Stimulated activated CD8-positive, alpha-beta memory T cell treated with anti-CD3 and anti-CD28 coated beads, Interleukin-7, amount 100 ng/mL, for 4 hours (primary cell): ENCODE data around the gene GAD1.

Experiments used
- DNase-seq, 2 donors: peaks; one replicate each; pipeline ENCODE4 v3.0.0-alpha.2; 2020; ENCODE audit warnings: low read depth in 2 of 2

GAD1 gene

GRCh38 chr2:170846314-170846713 is 29.6 kb downstream of the GAD1 start:
- DNase-seq: no peak

- DNase-seq: no peak
These were observed 31.0 kb downstream of the GAD1 start for GRCh38 chr2:170847716-170848115.

GRCh38 chr2:170848587-170848986 is 31.9 kb downstream of the GAD1 start:
- DNase-seq: no peak

- DNase-seq: no peak
These were observed 33.6 kb downstream of the GAD1 start for GRCh38 chr2:170850251-170850650.

- DNase-seq: no peak
These were observed 34.9 kb downstream of the GAD1 start for GRCh38 chr2:170851635-170852034.

- no peak for DNase-seq
These were observed 39.4 kb downstream of the GAD1 start for GRCh38 chr2:170856066-170856465.

- DNase-seq: no peak
These were observed 45.7 kb downstream of the GAD1 start for GRCh38 chr2:170862286-170862902.

- DNase-seq: no peak
These were observed 46.4 kb downstream of the GAD1 start for GRCh38 chr2:170863087-170863486.

- DNase-seq: no peak
These were observed 52.3 kb downstream of the GAD1 start for GRCh38 chr2:170869036-170869435.

GRCh38 chr2:170869461-170869860 is 52.8 kb downstream of the GAD1 start:
- DNase-seq: no peak

- peak; percentile 45 to 58 for DNase-seq
These were observed 56.5 kb downstream of the GAD1 start for GRCh38 chr2:170873035-170873692.

GRCh38 chr2:170878066-170878465 is 61.4 kb downstream of the GAD1 start:
- DNase-seq: no peak

- no peak for DNase-seq
These were observed 61.8 kb downstream of the GAD1 start for GRCh38 chr2:170878505-170878904.

GRCh38 chr2:170881840-170882239 is 65.2 kb downstream of the GAD1 start:
- DNase-seq: no peak

GRCh38 chr2:170882758-170883157 is 66.1 kb downstream of the GAD1 start:
- DNase-seq: no peak

- no peak for DNase-seq
These were observed 67.0 kb downstream of the GAD1 start for GRCh38 chr2:170883683-170884082.

GRCh38 chr2:170885130-170885791 is 68.6 kb downstream of the GAD1 start:
- no peak for DNase-seq

- DNase-seq: no peak
These were observed 69.7 kb downstream of the GAD1 start for GRCh38 chr2:170886386-170886785.

- no peak for DNase-seq
These were observed 70.8 kb downstream of the GAD1 start for GRCh38 chr2:170887496-170887895.

GRCh38 chr2:170887896-170888295 is 71.2 kb downstream of the GAD1 start:
- DNase-seq: no peak

GRCh38 chr2:170891893-170892292 is 75.2 kb downstream of the GAD1 start:
- no peak for DNase-seq

- DNase-seq: no peak
These were observed 75.8 kb downstream of the GAD1 start for GRCh38 chr2:170892391-170892951.
